Colon (tissue), 2 donors: ENCODE measurements around the gene PLEKHM1.
"Not testable (repeated sequence)": the region's sequence is repeated elsewhere in the genome, so short reads cannot be mapped to it uniquely, and the experiment has no call there.

Experiments used
- FAIRE-seq: peaks from 2 replicates; lab custom pipeline; 2012; peaks lifted over from hg19 to GRCh38; lab: Jason Lieb, UNC
- donor health status: control.
- donor health status: control.

PLEKHM1 gene

DNA sequence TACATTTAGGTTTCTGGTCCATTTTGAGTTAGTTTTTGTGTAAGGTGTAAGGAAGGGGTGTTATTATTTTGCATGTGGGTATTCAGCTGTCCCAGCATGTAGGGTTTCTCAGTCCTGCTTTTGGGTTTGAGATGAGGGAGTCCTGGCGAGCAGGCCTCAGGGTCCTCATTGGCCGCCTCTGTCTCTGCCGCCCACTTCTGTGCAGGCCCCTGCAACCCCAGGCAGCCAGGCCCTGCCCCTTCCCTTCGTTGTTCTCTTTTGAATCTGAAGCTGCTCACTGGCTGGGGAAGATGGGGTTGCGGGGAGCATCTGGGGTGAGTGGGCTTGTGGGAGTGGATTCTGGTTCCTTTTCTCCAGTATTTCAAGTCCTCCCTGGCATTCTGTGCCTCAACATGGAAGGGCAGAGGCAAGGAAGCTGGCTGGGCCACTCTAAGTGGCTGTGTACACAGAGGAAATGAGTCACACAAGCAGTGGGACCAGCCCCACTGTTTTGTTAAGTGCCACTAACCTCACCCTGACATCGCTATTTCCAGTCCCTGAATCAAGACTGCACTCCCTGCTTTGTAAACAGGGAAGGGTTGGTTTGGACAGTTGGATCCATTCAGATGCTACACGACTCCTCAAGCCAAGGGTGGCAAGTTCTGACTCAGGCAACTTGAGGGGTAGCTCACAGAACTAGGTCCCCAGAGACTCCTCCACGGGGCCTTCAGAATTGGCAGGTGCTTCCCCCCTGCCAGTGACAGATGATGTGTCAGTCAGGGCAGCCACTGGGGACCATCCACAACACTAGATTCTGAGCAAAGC, 28.8 kb downstream of the PLEKHM1 start:
- FAIRE-seq: not testable (repeated sequence)

DNA sequence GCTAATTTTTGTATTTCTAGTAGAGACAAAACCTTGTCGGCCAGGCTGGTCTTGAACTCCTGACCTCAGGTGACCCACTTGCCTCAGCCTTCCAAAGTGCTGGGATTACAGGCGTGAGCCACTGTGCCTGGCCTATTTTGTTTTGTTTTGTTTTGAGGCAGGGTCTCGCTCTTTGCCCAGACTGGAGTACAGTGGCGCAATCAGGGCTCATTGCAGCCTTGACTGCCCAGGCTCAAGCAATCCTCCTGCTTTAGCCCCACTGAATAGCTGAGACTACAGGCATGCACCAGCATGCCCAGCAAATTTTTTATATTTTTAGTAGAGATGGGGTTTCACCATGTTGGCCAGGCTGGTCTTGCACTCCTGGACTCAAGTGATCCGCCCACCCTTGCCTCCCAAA, 30.1 kb downstream of the PLEKHM1 start:
- not testable (repeated sequence) for FAIRE-seq

DNA sequence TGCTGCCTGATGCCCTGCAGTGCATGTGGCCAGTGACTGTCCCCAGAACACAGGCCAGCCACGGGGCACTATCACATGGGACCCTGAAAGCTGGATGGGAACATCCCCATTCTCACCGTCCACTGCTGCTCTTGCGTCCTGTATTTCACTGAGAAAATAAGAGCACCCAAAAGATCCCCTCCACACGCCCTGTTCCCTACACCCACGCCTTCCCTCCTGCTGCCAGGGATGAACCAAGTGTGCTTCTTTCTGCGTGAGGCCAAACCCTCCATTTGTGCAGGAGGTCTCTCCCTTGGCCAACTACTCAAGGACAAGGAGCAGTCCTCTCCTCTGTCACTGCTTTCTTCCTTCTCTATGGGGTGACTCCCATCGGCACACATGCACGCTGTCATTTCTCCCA, 36.2 kb downstream of the PLEKHM1 start:
- FAIRE-seq: not testable (repeated sequence)

DNA sequence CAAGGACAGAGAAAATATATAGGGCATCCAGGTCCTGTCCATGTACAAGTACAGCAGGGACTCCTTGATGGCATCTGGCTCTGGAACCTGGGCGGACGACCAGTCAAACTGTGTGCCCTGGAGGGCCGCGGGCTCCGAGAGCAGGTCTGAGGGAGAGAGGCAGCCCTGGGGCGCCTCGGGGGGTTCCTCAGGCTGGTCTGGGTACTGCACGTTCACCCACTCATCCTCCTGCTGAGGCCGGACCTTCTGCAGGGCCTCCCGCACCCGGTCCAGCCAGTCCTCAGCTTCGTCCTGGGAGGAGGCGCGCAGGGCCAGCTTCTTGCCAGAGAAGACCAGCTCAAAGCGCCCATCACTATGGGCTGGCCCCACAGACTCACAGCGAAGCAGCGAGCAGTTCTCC, 36.8 kb downstream of the PLEKHM1 start:
- not testable (repeated sequence) for FAIRE-seq

DNA sequence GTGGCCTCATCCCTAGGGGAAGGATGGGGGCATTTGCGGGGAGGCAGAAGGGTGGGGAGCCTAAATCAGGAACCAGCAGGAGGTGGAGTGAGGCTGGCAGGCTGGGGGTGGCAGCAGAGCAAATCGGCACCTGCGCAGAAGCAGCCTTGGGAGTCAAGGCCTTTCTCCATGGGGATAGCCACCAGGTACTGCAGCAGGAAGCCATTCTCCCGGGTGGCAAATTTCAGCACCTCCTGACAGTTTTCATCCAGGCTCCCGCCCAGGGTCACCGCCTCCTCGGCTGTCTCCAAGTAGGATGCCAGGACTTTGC, 37.3 kb downstream of the PLEKHM1 start:
- not testable (repeated sequence) for FAIRE-seq

DNA sequence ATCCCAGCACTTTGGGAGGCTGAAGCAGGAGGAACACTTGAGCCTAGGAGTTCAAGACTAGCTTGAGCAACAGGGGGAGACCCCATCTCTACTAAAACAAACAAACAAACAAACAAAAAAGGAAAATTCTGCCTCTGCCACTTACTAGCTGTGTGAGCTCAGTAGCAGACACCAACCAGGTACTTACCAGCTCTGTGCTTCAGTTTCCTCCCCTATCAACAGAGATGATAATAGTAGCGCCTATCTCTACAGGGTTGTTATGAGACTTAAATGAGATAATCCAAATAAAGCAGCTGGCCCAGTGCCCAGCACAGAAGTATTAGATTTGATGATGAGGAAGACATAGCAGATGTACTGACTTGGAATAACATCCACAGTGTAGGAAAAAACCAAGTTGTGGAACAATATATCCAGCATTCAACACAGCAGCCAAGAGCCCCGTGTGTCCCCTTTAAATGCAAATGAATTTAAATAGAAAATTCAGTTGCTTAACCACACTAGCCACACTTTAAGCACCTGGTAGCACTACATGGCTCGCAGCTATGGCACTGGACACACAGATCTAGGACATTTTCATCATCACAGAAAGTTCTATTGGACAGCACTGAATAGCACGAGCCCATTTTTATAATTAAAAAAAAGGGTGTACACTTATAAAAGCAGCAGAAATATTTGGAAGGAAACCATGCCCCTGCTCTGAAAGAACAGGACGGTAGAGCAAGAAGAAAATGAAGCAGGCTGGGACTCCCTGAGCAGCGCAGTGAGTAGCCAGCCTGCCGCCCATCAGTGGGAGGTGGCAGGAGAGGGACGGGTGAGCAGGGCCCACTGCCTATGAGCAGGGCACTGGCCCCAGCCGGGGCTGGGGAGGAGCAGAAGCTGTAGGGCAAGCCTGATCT, 37.9 kb downstream of the PLEKHM1 start:
- FAIRE-seq: not testable (repeated sequence)

DNA sequence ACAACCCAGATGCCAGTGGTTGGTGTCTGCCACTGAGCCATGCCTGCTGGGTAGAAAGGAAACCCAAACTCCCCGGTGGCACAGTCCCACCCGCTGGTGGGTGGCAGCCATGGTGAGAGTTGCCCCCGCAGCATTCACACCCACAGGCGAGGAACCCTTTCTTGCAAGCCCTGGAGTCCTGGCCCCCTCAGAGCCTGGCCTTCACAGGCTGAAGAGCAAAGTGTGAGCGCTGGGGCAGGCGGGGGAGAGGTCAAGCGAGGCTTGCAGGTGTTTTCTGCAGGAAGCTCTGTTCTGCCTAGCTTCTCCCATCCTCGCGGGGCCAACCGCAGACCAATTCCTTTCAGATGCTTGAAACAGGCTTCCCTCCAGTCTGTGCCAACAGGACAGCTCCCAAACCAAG, 38.9 kb downstream of the PLEKHM1 start:
- FAIRE-seq: not testable (repeated sequence)

DNA sequence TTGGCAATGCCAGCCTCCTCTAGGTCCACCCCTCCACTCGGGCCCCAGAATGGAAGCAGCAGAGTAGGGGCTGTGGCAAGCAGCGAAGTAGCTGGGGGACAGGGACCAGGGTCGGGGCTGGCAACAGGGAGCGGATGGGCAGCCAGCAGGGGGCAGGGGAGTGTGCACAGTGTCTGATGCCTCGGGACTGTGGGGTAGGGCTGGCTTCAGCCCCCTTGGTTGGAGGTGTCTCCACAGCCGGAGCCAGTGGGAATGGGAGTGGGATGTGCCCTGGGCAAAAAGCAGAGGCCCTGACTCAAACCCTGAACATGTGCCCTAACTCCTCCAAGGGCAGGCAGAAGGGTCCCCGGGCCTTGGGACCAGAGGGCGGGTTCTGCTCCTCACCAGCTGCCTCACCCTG, 39.4 kb downstream of the PLEKHM1 start:
- no peak for FAIRE-seq

DNA sequence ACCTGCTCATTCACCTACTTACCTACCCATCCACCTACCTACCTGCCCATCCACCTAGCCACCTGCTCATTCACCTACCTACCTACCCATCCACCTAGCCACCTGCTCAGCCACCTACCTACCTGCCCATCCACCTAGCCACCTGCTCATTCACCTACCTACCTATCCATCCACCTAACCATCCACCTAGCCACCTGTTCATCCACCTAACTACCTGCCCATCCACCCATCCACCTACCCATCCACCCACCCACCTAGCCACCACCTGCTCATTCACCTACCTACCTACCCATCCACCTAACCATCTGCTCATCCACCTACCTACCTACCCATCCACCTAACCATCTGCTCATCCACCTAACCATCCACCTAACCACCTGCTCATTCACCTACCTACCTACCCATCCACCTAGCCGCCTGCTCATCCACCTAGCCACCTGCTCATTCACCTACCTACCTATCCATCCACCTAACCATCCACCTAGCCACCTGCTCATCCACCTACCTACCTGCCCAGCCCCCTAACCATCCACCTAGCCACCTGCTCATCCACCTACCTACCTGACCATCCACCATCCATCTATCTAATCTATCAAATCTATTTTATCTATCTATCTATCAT, 40.7 kb downstream of the PLEKHM1 start:
- not testable (repeated sequence) for FAIRE-seq

DNA sequence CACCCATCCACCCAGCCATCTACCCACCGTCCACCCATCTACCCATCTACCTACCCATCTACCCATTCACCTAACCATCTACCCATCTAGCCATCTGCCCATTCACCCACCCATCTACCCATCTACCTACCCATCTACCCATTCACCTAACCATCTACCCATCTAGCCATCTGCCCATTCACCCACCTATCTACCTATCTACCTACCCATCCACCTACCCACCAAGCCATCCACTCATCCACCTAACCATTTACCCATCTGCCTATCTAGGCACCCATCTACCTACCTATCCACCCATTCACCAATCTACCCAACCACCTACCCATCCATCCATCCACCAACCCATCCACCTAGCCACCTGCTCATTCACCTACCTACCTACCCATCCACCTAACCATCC, 41.3 kb downstream of the PLEKHM1 start:
- not testable (repeated sequence) for FAIRE-seq

DNA sequence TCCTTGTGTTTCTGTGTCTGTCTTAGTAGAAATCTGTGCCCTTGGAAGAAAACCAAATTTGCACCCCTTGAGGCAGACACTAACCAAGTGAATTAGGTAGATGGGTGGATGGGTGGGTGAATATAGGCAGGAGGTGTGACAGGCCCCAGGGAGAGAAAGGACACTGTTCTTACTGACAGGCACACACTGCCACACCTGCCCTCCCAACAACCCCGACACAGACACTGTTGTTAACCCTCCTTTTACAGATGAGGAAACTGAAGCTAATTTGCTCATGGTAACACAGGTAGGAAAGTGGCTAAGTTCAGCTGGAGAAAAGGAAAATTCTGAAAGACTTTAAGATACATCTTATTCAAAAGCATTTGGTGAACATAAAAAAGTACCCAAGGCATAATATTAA, 42.0 kb downstream of the PLEKHM1 start:
- not testable (repeated sequence) for FAIRE-seq

DNA sequence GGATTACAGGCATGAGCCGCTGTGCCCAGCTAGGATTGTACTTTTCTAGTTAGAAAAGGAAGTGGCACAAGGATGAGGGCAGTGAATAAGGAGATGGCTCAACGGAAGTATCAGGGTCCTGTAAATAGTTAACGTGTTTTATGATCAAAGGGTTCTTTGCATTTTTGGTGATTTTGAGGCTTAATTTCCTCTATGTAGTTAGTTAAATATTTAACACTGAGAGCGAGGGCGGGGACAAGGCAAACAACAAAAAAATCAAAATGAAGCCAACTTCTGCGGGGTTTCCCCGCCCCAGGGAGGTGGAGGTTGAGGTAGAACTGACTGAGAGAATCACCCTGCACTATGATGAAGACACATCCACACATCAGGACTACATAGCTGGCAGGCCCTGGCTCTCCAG, 42.5 kb downstream of the PLEKHM1 start:
- not testable (repeated sequence) for FAIRE-seq

DNA sequence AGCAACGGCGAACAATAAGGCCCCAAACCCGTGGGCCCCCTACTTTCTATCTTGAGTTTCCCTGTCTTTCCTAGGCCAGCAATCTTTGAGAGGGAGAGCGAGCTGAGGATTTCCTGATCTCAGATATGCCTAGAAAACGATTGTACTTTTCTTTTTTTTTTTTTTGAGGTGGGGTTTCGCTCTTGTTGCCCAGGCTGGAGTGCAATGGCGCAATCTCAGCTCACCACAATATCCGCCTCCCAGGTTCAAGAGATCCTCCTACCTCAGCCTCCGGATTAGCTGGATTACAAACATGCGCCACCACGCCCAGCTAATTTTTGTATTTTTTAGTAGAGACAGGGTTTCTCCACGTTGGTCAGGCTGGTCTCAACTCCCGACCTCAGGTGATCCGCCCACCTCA, 42.9 kb downstream of the PLEKHM1 start:
- not testable (repeated sequence) for FAIRE-seq

DNA sequence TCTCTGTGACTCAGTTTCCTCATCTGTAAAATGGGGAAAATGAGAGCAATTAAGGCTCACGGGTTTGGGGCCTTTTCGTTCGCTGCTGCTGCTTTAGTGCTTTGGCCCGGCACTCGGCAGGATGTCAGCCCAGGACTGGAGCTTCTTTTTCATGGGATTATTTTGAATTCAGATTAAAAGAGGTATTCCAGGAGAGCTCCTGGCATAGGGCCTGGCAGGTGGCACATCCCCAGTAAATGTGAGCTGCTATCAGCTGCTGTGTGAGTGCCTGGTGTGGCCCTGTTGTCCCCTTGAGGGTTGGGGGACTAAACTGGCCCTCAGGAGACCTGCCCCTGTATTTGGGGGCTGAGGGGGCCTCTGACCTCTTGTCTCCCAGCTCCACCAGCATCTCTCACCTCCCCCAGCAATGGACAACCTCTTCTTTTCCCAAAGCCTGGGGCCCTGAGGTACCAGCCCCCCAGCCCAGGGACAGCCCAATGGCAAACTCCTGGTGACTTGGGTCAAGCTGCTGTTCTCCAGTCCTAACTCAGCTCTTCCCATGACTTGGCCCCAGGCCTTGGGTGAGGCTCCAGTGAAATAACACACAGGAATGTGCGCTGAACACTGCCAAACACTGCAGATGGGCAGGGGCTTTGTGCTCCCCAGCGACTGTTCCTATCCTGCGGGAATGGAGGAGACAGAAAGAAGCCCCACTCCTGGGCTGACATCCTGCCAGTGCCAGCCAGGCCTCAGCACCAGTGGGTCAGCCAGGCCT, 43.5 kb downstream of the PLEKHM1 start:
- FAIRE-seq: not testable (repeated sequence)

DNA sequence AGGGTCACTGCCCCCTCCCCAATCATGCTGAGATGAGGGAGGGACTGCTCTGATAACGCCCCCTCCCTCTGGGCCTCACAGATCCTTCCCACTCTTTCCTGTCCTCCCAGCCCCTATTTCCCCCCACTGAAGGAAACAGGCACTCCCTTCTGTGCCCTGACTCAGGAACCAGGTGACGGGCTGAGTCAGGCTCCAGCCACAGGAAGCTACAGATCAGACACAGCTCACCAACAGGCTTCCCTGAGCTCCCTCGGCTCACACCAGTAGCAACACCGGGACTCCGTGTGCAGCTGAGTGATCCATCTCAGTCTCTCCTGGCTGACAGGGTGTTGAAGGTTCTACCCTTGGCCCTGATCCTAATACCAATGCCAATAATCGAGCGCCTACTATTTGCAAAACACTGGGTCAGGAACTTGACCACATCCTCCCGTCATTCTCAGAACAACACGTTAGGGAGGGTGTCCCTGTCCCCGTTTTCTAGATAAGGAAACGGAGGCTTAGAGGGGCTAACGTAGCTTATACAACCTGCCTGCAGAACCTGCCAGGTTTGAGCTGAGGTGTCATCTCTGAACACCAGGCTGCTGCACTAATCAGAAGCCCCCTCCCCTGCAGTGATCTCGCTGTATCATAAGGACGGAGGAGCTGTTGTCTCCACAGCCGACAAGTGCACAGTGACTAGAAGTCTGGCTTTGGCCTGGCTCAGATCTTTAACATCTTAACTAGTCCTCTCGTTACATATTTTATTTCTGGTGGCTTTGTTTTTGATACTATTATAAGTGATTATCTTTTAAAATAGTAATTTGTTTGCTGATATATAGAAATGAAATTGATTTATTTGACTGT, 44.4 kb downstream of the PLEKHM1 start:
- FAIRE-seq: not testable (repeated sequence)

DNA sequence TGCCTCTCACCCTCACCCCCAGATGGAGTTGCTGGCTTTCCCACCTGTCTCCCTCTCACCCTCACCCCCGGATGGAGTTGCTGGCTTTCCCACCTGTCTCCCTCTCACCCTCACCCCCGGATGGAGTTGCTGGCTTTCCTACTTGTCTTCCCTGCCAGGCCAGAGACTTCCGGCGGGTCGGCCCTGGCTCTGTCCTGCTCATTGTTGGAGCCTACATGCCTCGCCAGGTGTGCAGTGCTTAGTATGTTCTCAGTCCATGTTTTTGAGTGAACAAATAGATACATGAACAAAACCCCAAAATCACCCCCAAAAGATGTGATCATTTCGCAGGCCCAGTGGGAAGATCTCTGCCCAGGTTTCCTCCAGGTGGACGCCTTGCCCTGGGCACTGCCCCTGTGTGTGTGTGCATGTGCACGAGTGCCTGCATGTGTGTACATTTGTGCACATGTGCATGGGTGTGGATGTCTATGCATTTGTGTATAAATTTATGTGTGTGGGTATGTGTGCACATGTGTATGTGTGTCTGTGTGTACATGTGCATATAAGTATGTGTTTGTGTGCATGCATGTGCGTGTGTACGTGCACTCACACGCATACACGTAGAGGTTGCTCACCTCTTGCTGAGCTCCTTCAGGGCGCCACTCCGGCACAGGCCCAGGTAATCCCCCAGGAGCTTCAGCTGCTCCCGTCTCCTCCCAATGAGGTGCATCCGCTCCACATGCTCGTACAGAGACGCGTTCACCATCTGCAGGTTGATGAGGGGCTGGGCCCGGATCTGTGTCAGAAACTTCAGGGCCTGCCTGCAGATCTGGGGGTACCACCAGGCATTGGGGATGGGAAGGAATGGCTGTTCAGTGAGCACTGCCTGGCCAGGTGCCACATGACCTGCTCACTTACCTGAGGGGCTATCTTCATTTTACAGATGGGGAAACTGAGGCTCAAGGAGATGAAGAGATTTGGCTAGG, 45.4 kb downstream of the PLEKHM1 start:
- FAIRE-seq: not testable (repeated sequence)

DNA sequence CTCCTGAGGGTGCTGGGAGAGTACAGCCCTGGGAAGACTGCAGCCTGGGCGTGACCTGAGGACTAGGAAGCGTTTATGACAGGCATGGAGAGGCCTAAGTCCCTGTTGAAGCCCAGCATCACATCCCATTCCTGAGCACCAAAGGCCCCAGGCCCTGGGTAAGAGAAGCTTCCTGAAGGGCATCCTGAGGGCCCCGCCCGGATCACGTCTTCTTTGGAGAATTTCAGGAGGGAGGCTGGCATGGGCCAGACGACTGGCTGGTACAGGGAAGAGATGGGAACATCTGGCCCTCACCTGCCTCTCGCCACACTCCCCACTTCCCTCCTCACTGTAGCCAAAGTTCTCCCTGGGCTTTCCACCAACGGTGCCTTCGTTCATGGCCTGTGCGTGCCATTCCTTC, 46.2 kb downstream of the PLEKHM1 start:
- not testable (repeated sequence) for FAIRE-seq

DNA sequence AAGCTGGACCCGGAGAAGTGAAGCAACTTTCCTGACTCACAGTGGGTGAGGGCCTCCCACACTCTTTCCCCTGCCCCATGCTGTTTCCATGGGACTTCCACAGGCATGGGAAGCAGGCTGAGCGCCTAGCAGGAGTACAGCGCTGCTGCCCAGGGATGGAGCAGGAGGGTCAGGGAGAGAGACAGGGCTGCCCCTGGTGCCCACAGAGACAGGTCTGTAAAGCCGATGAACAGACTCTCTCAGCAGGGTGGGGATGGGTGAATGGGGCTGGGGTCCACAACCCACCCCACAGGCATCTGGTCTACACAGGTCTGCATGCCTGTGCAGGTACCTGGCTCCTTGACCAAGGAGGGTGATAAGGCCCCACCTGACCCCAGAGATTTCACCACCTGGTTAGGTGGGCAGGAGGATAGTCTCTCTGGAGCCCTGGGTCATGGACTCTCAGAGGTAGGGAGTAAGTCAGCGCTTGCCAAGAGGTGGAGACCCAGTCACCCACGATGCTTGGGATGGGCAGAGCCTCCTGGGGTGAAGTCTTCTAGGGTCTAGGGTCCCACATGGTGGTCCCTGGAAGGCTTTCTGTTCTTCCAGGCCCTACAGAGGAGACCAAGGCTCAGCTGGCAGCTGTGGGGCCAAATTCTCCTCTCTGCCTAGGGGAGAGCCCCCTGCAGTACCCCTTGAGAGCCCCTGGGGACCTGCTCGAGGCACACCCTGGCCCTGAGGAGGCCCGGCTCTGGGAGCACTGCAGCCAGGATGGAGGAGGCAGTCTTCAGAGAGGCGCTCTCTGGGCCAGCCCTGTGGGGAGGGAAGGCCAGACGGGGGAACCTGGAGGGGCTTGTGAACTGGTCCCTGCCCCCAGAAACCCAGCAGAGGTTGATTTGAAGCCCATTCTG, 46.9 kb downstream of the PLEKHM1 start:
- not testable (repeated sequence) for FAIRE-seq
